H1 (cell line): Measurements from ENCODE around the gene RANGRF. TPM values are rescaled to one million over a fixed set of nuclear protein-coding genes. Genes with fewer than 3 reads are reported as not detected.

Experiments used
- CTCF ChIA-PET: fragments of 300-600 bp; sonication (Branson Sonifier 250); formaldehyde crosslinking; loops from one replicate; lab custom pipeline; 2021; ENCODE audit not compliant: partially characterized antibody; lab: Charles Lee
- POLR2A ChIA-PET: fragments of 300-600 bp; sonication (Branson Sonifier 250); formaldehyde crosslinking; loops from one replicate; lab custom pipeline; 2021; ENCODE audit warnings: inconsistent platforms; ENCODE audit not compliant: partially characterized antibody; lab: Charles Lee
- DNase-seq, 2 experiments: peaks; one replicate each; pipeline versions ENCODE4 v3.0.0 to v3.0.0-alpha.2; 2010 to 2022; ENCODE audit warnings: low spot score in 2 of 2, low read depth in 1 of 2, mixed read lengths in 1 of 2
- FAIRE-seq: peaks from 2 replicates; lab custom pipeline; 2011; peaks lifted over from hg19 to GRCh38; lab: Jason Lieb, UNC
- H2AFZ ChIP-seq: 2 replicates; pipeline ENCODE4 v1.8.1; 2012; ENCODE audit warnings: low read length, inconsistent platforms
- H2AK5ac ChIP-seq: 2 replicates; pipeline ENCODE4 v1.6.1; 2013; ENCODE audit warnings: low read depth, low read length
- H2BK120ac ChIP-seq: replicated peaks from 2 replicates; pipeline ENCODE3; 2013; ENCODE audit warnings: low read depth, low read length, inconsistent platforms
- H2BK12ac ChIP-seq: 2 replicates; pipeline ENCODE4 v1.6.1; 2013; ENCODE audit warnings: low read depth, low read length
- H2BK15ac ChIP-seq: 2 replicates; pipeline ENCODE4 v1.6.1; 2013; ENCODE audit warnings: low read length
- H2BK20ac ChIP-seq: 2 replicates; pipeline ENCODE4 v1.6.1; 2013; ENCODE audit warnings: low read length
- H2BK5ac ChIP-seq: 2 replicates; pipeline ENCODE4 v1.6.1; 2013; ENCODE audit warnings: low read depth, low read length
- H3K14ac ChIP-seq: 2 replicates; pipeline ENCODE4 v1.6.1; 2013; ENCODE audit warnings: inconsistent platforms; ENCODE audit not compliant: insufficient read length
- H3K18ac ChIP-seq: 2 replicates; pipeline ENCODE4 v1.6.1; 2013; ENCODE audit warnings: low read length; ENCODE audit errors: extremely low read depth
- H3K23ac ChIP-seq: 2 replicates; pipeline ENCODE4 v1.6.1; 2013; ENCODE audit warnings: inconsistent platforms; ENCODE audit not compliant: insufficient read length
- H3K23me2 ChIP-seq: 2 replicates; pipeline ENCODE4 v1.6.1; 2013; ENCODE audit warnings: low read depth, low read length
- H3K27ac ChIP-seq: 2 replicates; pipeline ENCODE4 v1.6.1; 2011; ENCODE audit warnings: low read depth, low read length, inconsistent platforms
- H3K27me3 ChIP-seq, 4 experiments: replicated peaks in 1 of 4; 1 replicate in 1 of 4; 2 replicates in 3 of 4; pipeline versions ENCODE4 v1.6.1 to v1.8.1; 2011 to 2013; ENCODE audit warnings: low read length in 3 of 4, mild to moderate bottlenecking in 3 of 4, inconsistent platforms in 2 of 4, mixed read lengths in 2 of 4, moderate library complexity in 1 of 4; ENCODE audit not compliant: control insufficient read depth in 3 of 4, insufficient read depth in 3 of 4; ENCODE audit errors: extremely low read depth in 1 of 4
- H3K36me3 ChIP-seq, 4 experiments: 2 replicates each; pipeline versions ENCODE4 v1.6.1 to v1.8.1; 2011 to 2013; ENCODE audit warnings: mild to moderate bottlenecking in 4 of 4, low read length in 3 of 4, moderate library complexity in 2 of 4, control low read depth in 1 of 4, inconsistent platforms in 1 of 4; ENCODE audit not compliant: insufficient read depth in 4 of 4, control insufficient read depth in 2 of 4
- H3K4ac ChIP-seq: replicated peaks from 2 replicates; pipeline ENCODE3; 2013; ENCODE audit warnings: low read length, low read depth, mixed read lengths, inconsistent platforms; ENCODE audit not compliant: insufficient read length
- H3K4me1 ChIP-seq, 4 experiments: replicated peaks in 1 of 4; 1 replicate in 1 of 4; 2 replicates in 3 of 4; pipeline versions ENCODE4 v1.6.1 to v1.8.1; 2011 to 2013; ENCODE audit warnings: low read length in 3 of 4, inconsistent platforms in 2 of 4, mixed read lengths in 1 of 4; ENCODE audit not compliant: insufficient read depth in 4 of 4, control insufficient read depth in 3 of 4
- H3K4me2 ChIP-seq, 2 experiments: 2 replicates each; pipeline versions ENCODE4 v1.6.1 to v1.8.1; 2011 to 2013; ENCODE audit warnings: low read depth in 2 of 2, low read length in 2 of 2, control low read depth in 1 of 2, inconsistent platforms in 1 of 2, mild to moderate bottlenecking in 1 of 2; ENCODE audit not compliant: insufficient read depth in 1 of 2
- H3K4me3 ChIP-seq, 4 experiments: fragments of 200-600, 300-600 bp in 1 of 4; sonication (generic), shearing (Covaris generic), sonication (Bioruptor Twin) in 1 of 4; 2 replicates each; pipeline versions ENCODE4 v1.5.1 to v1.8.1; 2011 to 2016; ENCODE audit warnings: low read length in 4 of 4, low read depth in 3 of 4, control low read depth in 2 of 4, inconsistent platforms in 2 of 4, mild to moderate bottlenecking in 2 of 4, mixed read lengths in 1 of 4, moderate library complexity in 1 of 4; ENCODE audit not compliant: insufficient read depth in 2 of 4; ENCODE audit errors: extremely low read depth in 1 of 4
- H3K56ac ChIP-seq: replicated peaks from 2 replicates; pipeline ENCODE3; 2013; ENCODE audit warnings: low read depth, mild to moderate bottlenecking, mixed read lengths, low read length, inconsistent platforms; ENCODE audit not compliant: insufficient read length
- H3K79me1 ChIP-seq: 2 replicates; pipeline ENCODE4 v1.6.1; 2013; ENCODE audit warnings: low read depth, low read length, control low read depth
- H3K79me2 ChIP-seq, 2 experiments: 2 replicates each; pipeline versions ENCODE4 v1.6.1 to v1.8.1; 2012 to 2013; ENCODE audit warnings: low read length in 2 of 2, mild to moderate bottlenecking in 2 of 2, inconsistent platforms in 1 of 2; ENCODE audit not compliant: insufficient read depth in 2 of 2, control insufficient read depth in 1 of 2
- H3K9ac ChIP-seq, 4 experiments: replicated peaks in 1 of 4; 1 replicate in 1 of 4; 2 replicates in 3 of 4; pipeline versions ENCODE4 v1.6.1 to v1.8.1; 2011 to 2013; ENCODE audit warnings: low read depth in 3 of 4, low read length in 3 of 4, control low read depth in 2 of 4, mild to moderate bottlenecking in 2 of 4, moderate library complexity in 2 of 4, inconsistent platforms in 1 of 4; ENCODE audit errors: extremely low read depth in 1 of 4
- H3K9me3 ChIP-seq, 2 experiments: 2 replicates each; pipeline versions ENCODE4 v1.6.1 to v1.8.1; 2012 to 2013; ENCODE audit warnings: mild to moderate bottlenecking in 2 of 2, moderate library complexity in 2 of 2, control low read depth in 1 of 2, inconsistent platforms in 1 of 2, low read depth in 1 of 2, low read length in 1 of 2, mixed read lengths in 1 of 2; ENCODE audit not compliant: insufficient read depth in 2 of 2
- H4K20me1 ChIP-seq, 2 experiments: replicated peaks in 1 of 2; 2 replicates each; pipeline versions ENCODE3 to v1.8.1; 2011 to 2013; ENCODE audit warnings: inconsistent platforms in 2 of 2, low read length in 2 of 2, mild to moderate bottlenecking in 1 of 2; ENCODE audit not compliant: insufficient read depth in 2 of 2, control insufficient read depth in 1 of 2
- H4K5ac ChIP-seq: 2 replicates; pipeline ENCODE4 v1.6.1; 2013; ENCODE audit warnings: low read length, low read depth, mixed read lengths, inconsistent platforms; ENCODE audit not compliant: insufficient read length
- H4K8ac ChIP-seq: 2 replicates; pipeline ENCODE4 v1.8.0; 2013; ENCODE audit warnings: mild to moderate bottlenecking, moderate library complexity, low read length, inconsistent platforms; ENCODE audit not compliant: insufficient read depth; ENCODE audit errors: extremely low read depth
- H4K91ac ChIP-seq: replicated peaks from 2 replicates; pipeline ENCODE3; 2013; ENCODE audit warnings: low read length, mixed read lengths, inconsistent platforms; ENCODE audit not compliant: insufficient read length
- JUN ChIP-seq: IDR thresholded peaks from 2 replicates; pipeline ENCODE4 v1.6.1; 2011; ENCODE audit warnings: low read depth, mild to moderate bottlenecking, improper control_type of control experiment, low read length
- KDM1A ChIP-seq: fragments of 200-600, 300-600 bp; sonication (generic); IDR thresholded peaks from 2 replicates; pipeline ENCODE4 v1.7.1; 2016; ENCODE audit warnings: mild to moderate bottlenecking, low read length, borderline replicate concordance
- MAFK ChIP-seq: IDR thresholded peaks from 2 replicates; pipeline ENCODE4 v1.6.1; 2012; ENCODE audit warnings: low read depth, mild to moderate bottlenecking, improper control_type of control experiment, low read length
- POLR2AphosphoS5 ChIP-seq: IDR thresholded peaks from 2 replicates; pipeline ENCODE4 v1.6.1; 2011; ENCODE audit warnings: low read depth, low read length
- RFX5 ChIP-seq: IDR thresholded peaks from 2 replicates; pipeline ENCODE4 v1.6.1; 2011; ENCODE audit warnings: low read depth, low read length, improper control_type of control experiment, borderline replicate concordance
- SIRT6 ChIP-seq: IDR thresholded peaks from one replicate; pipeline ENCODE4 v1.7.1; 2012; ENCODE audit warnings: low read length, inconsistent platforms
- SP1 ChIP-seq: IDR thresholded peaks from 2 replicates; pipeline ENCODE4 v1.6.1; 2011; ENCODE audit warnings: low read depth, low read length
- SUZ12 ChIP-seq: fragments of 200-600 bp; sonication (generic); IDR thresholded peaks from 2 replicates; pipeline ENCODE4 v1.6.1; 2012; ENCODE audit warnings: mild to moderate bottlenecking, inconsistent platforms, low read length, moderate library complexity, mixed read lengths
- TAF1 ChIP-seq: IDR thresholded peaks from 2 replicates; pipeline ENCODE4 v1.6.1; 2011; ENCODE audit warnings: mild to moderate bottlenecking, low read depth, low read length
- TEAD4 ChIP-seq: IDR thresholded peaks from 2 replicates; pipeline ENCODE4 v1.6.1; 2012; ENCODE audit warnings: low read depth, low read length, inconsistent platforms, mixed read lengths
- WGBS, 2 experiments: shearing (Covaris generic) in 1 of 2; methylation state at CpG; one replicate each; pipeline versions ENCODE4 v1.1.6 to v1.1.7; 2013 to 2015; ENCODE audit warnings: low lambda C conversion rate in 2 of 2, mixed read lengths in 2 of 2, inconsistent platforms in 1 of 2, low coverage in 1 of 2, missing lambda C conversion rate in 1 of 2; ENCODE audit not compliant: insufficient replicate concordance in 2 of 2, insufficient coverage in 1 of 2, insufficient read length in 1 of 2; ENCODE audit errors: extremely low coverage in 1 of 2, missing lambda C conversion rate in 1 of 2; 5-methylcytosine and 5-hydroxymethylcytosine counted together
- polyA plus RNA-seq, 7 experiments: library from polyadenylated mRNA; depleted of rRNA in 3 of 7; stranded (reverse) in 5 of 7; unstranded in 2 of 7; fragments of >200 nt in 5 of 7; fragments of 200-250 nt in 2 of 7; gene quantifications; 1 replicate in 5 of 7; 2 replicates in 1 of 7; 4 replicates in 1 of 7; pipeline versions ENCODE4 v1.2.1 to v1.2.3, GENCODE V29; 2011 to 2013; ENCODE audit warnings: missing spikeins in 2 of 7, mixed read lengths in 2 of 7
- total RNA-seq: library from RNA; stranded (reverse); fragmentation: NEBNext Ultra II Directional; extraction: Animal tissue kit (Norgen Biotek cat#: 25700); gene quantifications from 2 replicates; pipeline ENCODE4 v1.2.1, GENCODE V29; 2021
- TF ChIP-seq, protein P1 (sequence below): IDR thresholded peaks from 2 replicates; pipeline ENCODE4 v1.6.1; 2011; ENCODE audit warnings: low read length, improper control_type of control experiment
- TF ChIP-seq, protein P2 (sequence below): IDR thresholded peaks from 2 replicates; pipeline ENCODE4 v1.6.1; 2012; ENCODE audit warnings: inconsistent platforms

RANGRF gene
- total and polyA plus RNA-seq, 2 of the 8 experiments (the other 6 are each of a cell fraction or from before 2014, with no cell fraction given), result 36.9 to 49.6 TPM

DNA sequence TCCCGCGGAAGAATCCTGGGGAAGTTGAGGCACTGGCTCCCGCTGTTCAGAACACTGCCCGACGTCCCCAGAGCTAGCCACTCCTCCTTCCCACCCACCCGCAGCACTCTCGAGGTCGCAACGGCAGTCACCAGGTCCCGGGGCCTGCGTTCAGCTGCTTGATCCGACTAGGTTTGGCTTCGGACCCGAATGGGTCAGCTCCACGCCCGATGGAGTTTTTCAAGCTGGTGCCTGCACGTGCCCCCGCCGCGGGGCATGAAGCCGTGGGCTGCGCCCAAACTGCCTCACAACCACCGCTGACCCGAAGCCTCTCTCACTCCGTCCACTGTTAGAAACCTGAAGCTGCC lies 38.8 kb downstream of the RANGRF start:
- peak overlapping the region; percentile 58; the same call in 1 of the 2 replicates for H4K8ac ChIP-seq
- FAIRE-seq, result no peak
- 31% methylated on average over 25 of the region's 25 CpGs; no CpG with 5 or more reads in 1 of the 2 experiments for WGBS, 2 experiments
- no peak for TF ChIP-seq TEAD4
- no peak for TF ChIP-seq KDM1A
- TF ChIP-seq, protein P1, sequence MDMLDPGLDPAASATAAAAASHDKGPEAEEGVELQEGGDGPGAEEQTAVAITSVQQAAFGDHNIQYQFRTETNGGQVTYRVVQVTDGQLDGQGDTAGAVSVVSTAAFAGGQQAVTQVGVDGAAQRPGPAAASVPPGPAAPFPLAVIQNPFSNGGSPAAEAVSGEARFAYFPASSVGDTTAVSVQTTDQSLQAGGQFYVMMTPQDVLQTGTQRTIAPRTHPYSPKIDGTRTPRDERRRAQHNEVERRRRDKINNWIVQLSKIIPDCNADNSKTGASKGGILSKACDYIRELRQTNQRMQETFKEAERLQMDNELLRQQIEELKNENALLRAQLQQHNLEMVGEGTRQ, result peak; percentile 22; the same call in 1 of the 2 replicates
- no peak for TF ChIP-seq POLR2AphosphoS5
- TF ChIP-seq SIRT6, result no peak
- no peak for TF ChIP-seq MAFK
- peak; percentile 62; the same call in 1 of the 2 replicates for TF ChIP-seq SUZ12
- TF ChIP-seq, protein P2, sequence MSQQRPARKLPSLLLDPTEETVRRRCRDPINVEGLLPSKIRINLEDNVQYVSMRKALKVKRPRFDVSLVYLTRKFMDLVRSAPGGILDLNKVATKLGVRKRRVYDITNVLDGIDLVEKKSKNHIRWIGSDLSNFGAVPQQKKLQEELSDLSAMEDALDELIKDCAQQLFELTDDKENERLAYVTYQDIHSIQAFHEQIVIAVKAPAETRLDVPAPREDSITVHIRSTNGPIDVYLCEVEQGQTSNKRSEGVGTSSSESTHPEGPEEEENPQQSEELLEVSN, result 0 out of 2 replicates have a peak, but pooled peaks have one; percentile 46
- TF ChIP-seq JUN, result no peak
- no peak for TF ChIP-seq RFX5
- no peak for TF ChIP-seq SP1
- TF ChIP-seq TAF1, result no peak

More for the DNA sequence above, 38.8 kb downstream of the RANGRF start:
- H3K79me1 ChIP-seq, result no peaks in the 10 kb centered on the region
- H3K4me2 ChIP-seq, result peak overlapping the region; percentile 82 to 96
- H3K9ac ChIP-seq, result 0 out of 7 replicates have a peak overlapping the region, but pooled peaks of 1 of the 4 experiments have one; percentile 3
- H2BK15ac ChIP-seq, result peak overlapping the region; percentile 83; the same call in 1 of the 2 replicates
- no peaks in the 10 kb centered on the region for H3K9me3 ChIP-seq
- H3K27me3 ChIP-seq, result peaks cover 2 to 20% (median 17%) of the 10 kb centered on the region in 4 experiments; a peak in 6 of 7 replicates
- H3K56ac ChIP-seq, result peak overlapping the region; percentile 72
- no peak overlapping the region; the same call in 1 of the 2 replicates for H2BK5ac ChIP-seq
- no peak overlapping the region for H3K23ac ChIP-seq
- H2BK12ac ChIP-seq, result no peak overlapping the region
- peak overlapping the region; percentile 90 for H2AFZ ChIP-seq
- H3K4me1 ChIP-seq, result peaks cover 0 to 11% (median 5%) of the 10 kb centered on the region in 4 experiments; a peak in 5 of 7 replicates
- H2AK5ac ChIP-seq, result no peak overlapping the region
- peak overlapping the region; percentile 49 for H2BK120ac ChIP-seq
- no peak overlapping the region for H4K5ac ChIP-seq
- peaks cover 11% of the 10 kb centered on the region; the same call in 1 of the 2 replicates for H3K23me2 ChIP-seq
- no peaks in the 10 kb centered on the region for H3K36me3 ChIP-seq
- H3K27ac ChIP-seq, result no peak overlapping the region
- no peaks in the 10 kb centered on the region for H3K79me2 ChIP-seq
- H3K4ac ChIP-seq, result peak overlapping the region; percentile 35
- peak overlapping the region; percentile 56 to 73 (median 62) for H3K4me3 ChIP-seq
- no peak overlapping the region for H2BK20ac ChIP-seq
- H4K20me1 ChIP-seq, result no peaks in the 10 kb centered on the region
- ChIA-PET POLR2A (interaction anchor here (0.6 to 4.6 kb wide), 9 partner anchors 9 to 102 kb away, joined by 3 to 33 read pairs (median 7); partner anchors contain the start of genes CTC1, KRABD2, PFAS and RPL26), CTCF (interaction anchor here (1.1 to 6.0 kb wide), 5 partner anchors 11 to 42 kb away, joined by 4 to 56 read pairs (median 11); partner anchors contain the start of gene ODF4)
- peak overlapping the region; percentile 90 for H3K18ac ChIP-seq
- DNase-seq, result no peak
- H3K14ac ChIP-seq, result no peak overlapping the region
- no peak overlapping the region for H4K91ac ChIP-seq
